Keratinocyte (primary cell): ENCODE measurements around the gene HDAC1. TPM values are rescaled to one million over a fixed set of nuclear protein-coding genes. Genes with fewer than 3 reads are reported as not detected.

Experiments used
- DNase-seq: peaks from one replicate; pipeline ENCODE4 v3.0.0-alpha.2; 2011; ENCODE audit warnings: low read depth, missing footprints, low spot score
- FAIRE-seq: peaks from 2 replicates; lab custom pipeline; 2011; peaks lifted over from hg19 to GRCh38; lab: Jason Lieb, UNC
- H2AFZ ChIP-seq: 2 replicates; pipeline ENCODE4 v1.6.0; 2012; ENCODE audit warnings: low read length, control low read depth, inconsistent platforms; ENCODE audit not compliant: control insufficient read depth
- H3K27ac ChIP-seq: 2 replicates; pipeline ENCODE4 v1.5.1; 2011; ENCODE audit warnings: low read length; ENCODE audit not compliant: control insufficient read depth, insufficient read depth
- H3K27me3 ChIP-seq: 3 replicates; pipeline ENCODE4 v1.6.0; 2011; ENCODE audit warnings: low read length; ENCODE audit not compliant: control insufficient read depth, insufficient read depth; ENCODE audit errors: extremely low read depth
- H3K36me3 ChIP-seq, 2 experiments: 2 replicates in 1 of 2; 3 replicates in 1 of 2; pipeline ENCODE4 v1.5.1; 2011; ENCODE audit warnings: low read length in 2 of 2, mild to moderate bottlenecking in 1 of 2; ENCODE audit not compliant: control insufficient read depth in 2 of 2, insufficient read depth in 2 of 2; ENCODE audit errors: extremely low read depth in 1 of 2
- H3K4me1 ChIP-seq: 3 replicates; pipeline ENCODE4 v1.5.1; 2011; ENCODE audit warnings: low read length; ENCODE audit not compliant: control insufficient read depth, insufficient read depth; ENCODE audit errors: extremely low read depth
- H3K4me2 ChIP-seq: 3 replicates; pipeline ENCODE4 v1.6.0; 2011; ENCODE audit warnings: low read depth, low read length; ENCODE audit not compliant: control insufficient read depth, insufficient read depth; ENCODE audit errors: extremely low read depth
- H3K4me3 ChIP-seq, 3 experiments: fragments of 200-600 bp in 1 of 3; sonication (generic) in 1 of 3; 2 replicates in 2 of 3; 3 replicates in 1 of 3; pipeline ENCODE4 v1.5.1; 2011 to 2016; ENCODE audit warnings: low read length in 3 of 3, mild to moderate bottlenecking in 3 of 3, control low read depth in 2 of 3, inconsistent platforms in 1 of 3, low read depth in 1 of 3, mixed read lengths in 1 of 3, mixed run types in 1 of 3, moderate library complexity in 1 of 3; ENCODE audit not compliant: control insufficient read depth in 2 of 3, insufficient read depth in 2 of 3; ENCODE audit errors: extremely low read depth in 1 of 3
- H3K79me2 ChIP-seq: 2 replicates; pipeline ENCODE4 v1.6.0; 2012; ENCODE audit warnings: low read length; ENCODE audit not compliant: control insufficient read depth, insufficient read depth
- H3K9ac ChIP-seq: 3 replicates; pipeline ENCODE4 v1.6.0; 2011; ENCODE audit warnings: low read length; ENCODE audit not compliant: control insufficient read depth, insufficient read depth; ENCODE audit errors: extremely low read depth
- H3K9me1 ChIP-seq: 3 replicates; pipeline ENCODE4 v1.6.0; 2011; ENCODE audit warnings: low read length; ENCODE audit not compliant: control insufficient read depth, insufficient read depth; ENCODE audit errors: extremely low read depth
- H3K9me3 ChIP-seq: 2 replicates; pipeline ENCODE4 v1.5.1; 2012; ENCODE audit warnings: low read depth, low read length; ENCODE audit not compliant: control insufficient read depth
- H4K20me1 ChIP-seq: 3 replicates; pipeline ENCODE4 v1.6.0; 2011; ENCODE audit warnings: low read length; ENCODE audit not compliant: control insufficient read depth, insufficient read depth; ENCODE audit errors: extremely low read depth
- EZH2 ChIP-seq: IDR thresholded peaks from one replicate; pipeline ENCODE4 v1.6.1; 2012; ENCODE audit warnings: inconsistent platforms, mild to moderate bottlenecking, low read length, moderate library complexity
- dilution Hi-C: fragments of 300-500 bp; cut with MboI; formaldehyde crosslinking; loops from one replicate; pipeline ENCODE4 v1.7.0; 2020; ENCODE audit warnings: low sequenced_read_pairs; ENCODE audit not compliant: extremely low pct_ligation_motif_present
- polyA plus RNA-seq, 5 experiments: library from polyadenylated mRNA; depleted of rRNA in 3 of 5; stranded (reverse) in 3 of 5; stranded (forward) in 1 of 5; unstranded in 1 of 5; fragments of >200 nt; gene quantifications; 1 replicate in 1 of 5; 2 replicates in 3 of 5; 3 replicates in 1 of 5; pipeline versions ENCODE4 v1.2.1 to v1.2.3, GENCODE V29; 2011 to 2012; ENCODE audit warnings: missing spikeins in 2 of 5, low read depth in 1 of 5, low replicate concordance in 1 of 5
- TF ChIP-seq, protein P1 (sequence below), 3 experiments: IDR thresholded peaks in 1 of 3; conservative IDR thresholded peaks in 1 of 3; optimal IDR thresholded peaks in 1 of 3; 2 replicates in 2 of 3; 3 replicates in 1 of 3; pipeline versions ENCODE3 to v1.5.1; 2011; ENCODE audit warnings: low read length in 3 of 3, mild to moderate bottlenecking in 3 of 3, moderate library complexity in 2 of 3, control low read depth in 1 of 3, inconsistent platforms in 1 of 3; ENCODE audit not compliant: insufficient read depth in 2 of 3; ENCODE audit errors: extremely low read depth in 1 of 3

HDAC1 gene
- polyA plus RNA-seq, 1 donor (not counting 4 experiments of a cell fraction or from before 2014, with no cell fraction given): 198 TPM

DNA sequence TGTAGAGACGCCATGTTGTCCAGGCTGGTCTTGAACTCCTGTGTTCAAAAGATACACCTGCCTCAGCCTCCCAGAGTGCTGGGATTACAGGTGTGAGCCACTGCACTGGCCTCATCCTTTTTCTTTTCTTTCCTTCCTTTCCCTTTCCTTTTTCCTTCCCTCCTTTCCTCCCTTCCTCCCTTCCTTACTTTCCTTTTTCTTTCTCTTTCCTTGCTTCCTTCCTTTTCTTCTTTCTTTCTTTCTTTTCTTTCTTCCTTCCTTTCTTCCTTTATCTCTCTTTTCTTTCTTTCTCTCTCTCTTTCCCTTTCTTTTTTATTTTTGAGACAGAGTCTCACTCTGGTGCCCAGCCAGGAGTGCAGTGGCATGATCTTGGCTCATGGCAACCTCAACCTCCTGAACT lies 64.6 kb downstream of the HDAC1 start:
- Histone ChIP-seq H2AFZ (no peak overlapping the region), H3K36me3 (peaks cover 0 to 4% of the 10 kb centered on the region in 2 experiments), H3K9ac (no peak overlapping the region), H3K79me2 (no peaks in the 10 kb centered on the region), H3K27me3 (no peaks in the 10 kb centered on the region), H3K4me2 (no peak overlapping the region), H3K9me3 (no peaks in the 10 kb centered on the region), H4K20me1 (no peaks in the 10 kb centered on the region), H3K27ac (no peak overlapping the region), H3K4me1 (peaks cover 21% of the 10 kb centered on the region), H3K4me3 (no peak overlapping the region), H3K9me1 (no peaks in the 10 kb centered on the region)
- DNase-seq: no peak
- dilution Hi-C loops: no loop called here
- TF ChIP-seq, protein P1, sequence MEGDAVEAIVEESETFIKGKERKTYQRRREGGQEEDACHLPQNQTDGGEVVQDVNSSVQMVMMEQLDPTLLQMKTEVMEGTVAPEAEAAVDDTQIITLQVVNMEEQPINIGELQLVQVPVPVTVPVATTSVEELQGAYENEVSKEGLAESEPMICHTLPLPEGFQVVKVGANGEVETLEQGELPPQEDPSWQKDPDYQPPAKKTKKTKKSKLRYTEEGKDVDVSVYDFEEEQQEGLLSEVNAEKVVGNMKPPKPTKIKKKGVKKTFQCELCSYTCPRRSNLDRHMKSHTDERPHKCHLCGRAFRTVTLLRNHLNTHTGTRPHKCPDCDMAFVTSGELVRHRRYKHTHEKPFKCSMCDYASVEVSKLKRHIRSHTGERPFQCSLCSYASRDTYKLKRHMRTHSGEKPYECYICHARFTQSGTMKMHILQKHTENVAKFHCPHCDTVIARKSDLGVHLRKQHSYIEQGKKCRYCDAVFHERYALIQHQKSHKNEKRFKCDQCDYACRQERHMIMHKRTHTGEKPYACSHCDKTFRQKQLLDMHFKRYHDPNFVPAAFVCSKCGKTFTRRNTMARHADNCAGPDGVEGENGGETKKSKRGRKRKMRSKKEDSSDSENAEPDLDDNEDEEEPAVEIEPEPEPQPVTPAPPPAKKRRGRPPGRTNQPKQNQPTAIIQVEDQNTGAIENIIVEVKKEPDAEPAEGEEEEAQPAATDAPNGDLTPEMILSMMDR (optimal IDR thresholded peaks at IDR 0.05 in 1 of 3, IDR thresholded peaks at IDR 0.05 in 1 of 3, conservative IDR thresholded peaks at IDR 0.05 in 1 of 3; ENCODE audit: extremely low read depth in 1 of 3, insufficient read depth in 2 of 3, low read length in 3 of 3): no peak
- TF ChIP-seq EZH2: no peak
- no peak for FAIRE-seq

- peaks cover 0 to 4% of the 10 kb centered on the region in 2 experiments for H3K36me3 ChIP-seq
- no peak overlapping the region for H2AFZ ChIP-seq
- no peaks in the 10 kb centered on the region for H3K79me2 ChIP-seq
- no peaks in the 10 kb centered on the region for H4K20me1 ChIP-seq
- dilution Hi-C loops: no loop called here
- no peaks in the 10 kb centered on the region for H3K9me3 ChIP-seq
- H3K9me1 ChIP-seq: no peaks in the 10 kb centered on the region
- no peak overlapping the region for H3K9ac ChIP-seq
- FAIRE-seq: no peak
- no peak for DNase-seq
- H3K27me3 ChIP-seq: no peaks in the 10 kb centered on the region
- H3K4me3 ChIP-seq: no peak overlapping the region
- H3K27ac ChIP-seq: no peak overlapping the region
- peaks cover 12% of the 10 kb centered on the region for H3K4me1 ChIP-seq
- TF ChIP-seq, protein P1 (optimal IDR thresholded peaks at IDR 0.05 in 1 of 3, IDR thresholded peaks at IDR 0.05 in 1 of 3, conservative IDR thresholded peaks at IDR 0.05 in 1 of 3; ENCODE audit: extremely low read depth in 1 of 3, insufficient read depth in 2 of 3, low read length in 3 of 3): no peak
- no peak for TF ChIP-seq EZH2
- no peak overlapping the region for H3K4me2 ChIP-seq
Observed at GRCh38 chr1:32357614-32358013, 65.7 kb downstream of the HDAC1 start.
